ENCODE results near the gene SLC9A3. TPM values are rescaled to one million over a fixed set of nuclear protein-coding genes. Genes with fewer than 3 reads are reported as not detected.

SLC9A3 gene
- total RNA-seq, 1 donor = 1.8 TPM

DNA sequence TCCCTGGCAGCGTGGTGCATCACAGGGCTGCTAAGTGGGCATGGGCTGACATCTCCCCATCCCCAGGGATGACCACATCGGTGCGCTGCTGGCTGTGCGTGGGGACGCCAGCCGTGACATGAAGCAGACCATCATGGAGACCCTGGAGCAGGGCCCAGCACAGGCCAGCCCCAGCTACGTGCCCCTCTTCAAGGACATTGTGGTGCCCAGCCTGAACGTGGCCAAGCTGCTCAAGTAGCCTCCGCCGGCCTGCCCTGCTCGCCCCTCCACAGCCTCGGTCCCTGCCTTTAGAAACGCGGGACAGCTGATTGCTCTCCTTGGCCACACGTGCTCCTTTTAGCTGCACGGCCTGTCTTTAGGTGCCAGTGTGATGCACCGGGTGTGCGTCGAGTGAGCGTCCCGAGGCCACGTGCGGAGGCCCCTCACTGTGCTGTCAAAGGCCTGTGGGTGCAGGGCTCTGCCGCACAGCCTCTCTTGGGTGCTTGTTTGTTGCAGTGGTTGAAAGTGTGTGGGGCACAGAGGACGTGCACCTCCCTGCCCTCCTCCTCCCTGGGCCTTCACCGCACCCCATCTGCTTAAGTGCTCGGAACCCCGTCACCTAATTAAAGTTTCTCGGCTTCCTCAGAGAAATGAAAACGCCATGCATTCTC lies 57.5 kb downstream of the SLC9A3 start:
- no peak for DNase-seq (ENCODE audit: low read depth)
- TF ChIP-seq, protein P1, sequence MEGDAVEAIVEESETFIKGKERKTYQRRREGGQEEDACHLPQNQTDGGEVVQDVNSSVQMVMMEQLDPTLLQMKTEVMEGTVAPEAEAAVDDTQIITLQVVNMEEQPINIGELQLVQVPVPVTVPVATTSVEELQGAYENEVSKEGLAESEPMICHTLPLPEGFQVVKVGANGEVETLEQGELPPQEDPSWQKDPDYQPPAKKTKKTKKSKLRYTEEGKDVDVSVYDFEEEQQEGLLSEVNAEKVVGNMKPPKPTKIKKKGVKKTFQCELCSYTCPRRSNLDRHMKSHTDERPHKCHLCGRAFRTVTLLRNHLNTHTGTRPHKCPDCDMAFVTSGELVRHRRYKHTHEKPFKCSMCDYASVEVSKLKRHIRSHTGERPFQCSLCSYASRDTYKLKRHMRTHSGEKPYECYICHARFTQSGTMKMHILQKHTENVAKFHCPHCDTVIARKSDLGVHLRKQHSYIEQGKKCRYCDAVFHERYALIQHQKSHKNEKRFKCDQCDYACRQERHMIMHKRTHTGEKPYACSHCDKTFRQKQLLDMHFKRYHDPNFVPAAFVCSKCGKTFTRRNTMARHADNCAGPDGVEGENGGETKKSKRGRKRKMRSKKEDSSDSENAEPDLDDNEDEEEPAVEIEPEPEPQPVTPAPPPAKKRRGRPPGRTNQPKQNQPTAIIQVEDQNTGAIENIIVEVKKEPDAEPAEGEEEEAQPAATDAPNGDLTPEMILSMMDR (IDR thresholded peaks at IDR 0.05; ENCODE audit: insufficient read depth, low read length) = no peak
- no peak overlapping the region for H3K4me3 ChIP-seq (ENCODE audit: low read depth, low read length)

GRCh38 chr5:465591-466403 lies 58.5 kb downstream of the SLC9A3 start:
- no peak for DNase-seq (ENCODE audit: low read depth)
- TF ChIP-seq, protein P1 (IDR thresholded peaks at IDR 0.05; ENCODE audit: insufficient read depth, low read length) = no peak
- no peak overlapping the region for H3K4me3 ChIP-seq (ENCODE audit: low read depth, low read length)

GRCh38 chr5:464843-465590 lies 59.2 kb downstream of the SLC9A3 start:
- TF ChIP-seq, protein P1 (IDR thresholded peaks at IDR 0.05; ENCODE audit: insufficient read depth, low read length) = no peak
- DNase-seq (ENCODE audit: low read depth) = no peak
- H3K4me3 ChIP-seq (ENCODE audit: low read depth, low read length) = no peak overlapping the region

- no peak overlapping the region for H3K4me3 ChIP-seq (ENCODE audit: low read depth, low read length)
- TF ChIP-seq, protein P1 (IDR thresholded peaks at IDR 0.05; ENCODE audit: insufficient read depth, low read length) = no peak
Measured at GRCh38 chr5:464446-464842, 59.8 kb downstream of the SLC9A3 start.

DNA sequence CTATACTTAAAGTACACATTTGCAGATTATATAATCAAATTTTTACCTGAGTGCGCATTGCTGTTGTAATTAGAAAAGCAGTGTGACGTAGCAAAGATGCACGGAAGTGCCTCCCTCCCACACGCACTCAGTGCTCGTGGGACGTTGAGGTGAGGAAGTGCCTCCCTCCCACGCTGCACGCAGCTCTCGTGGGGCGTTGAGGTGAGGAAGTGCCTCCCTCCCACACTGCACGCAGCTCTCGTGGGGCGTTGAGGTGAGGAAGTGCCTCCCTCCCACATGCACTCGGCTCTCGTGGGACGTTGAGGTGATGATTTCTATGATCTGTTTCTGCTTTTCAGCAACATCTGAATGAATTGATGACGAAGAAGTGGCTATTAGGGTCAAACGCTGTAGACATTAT lies 60.3 kb downstream of the SLC9A3 start:
- TF ChIP-seq, protein P1 (IDR thresholded peaks at IDR 0.05; ENCODE audit: insufficient read depth, low read length) = no peak
- no peak overlapping the region for H3K4me3 ChIP-seq (ENCODE audit: low read depth, low read length)
- DNase-seq (ENCODE audit: low read depth) = no peak

More at GRCh38 chr5:464446-464842, 59.8 kb downstream of the SLC9A3 start:
- DNase-seq (ENCODE audit: low read depth) = no peak

- H3K4me3 ChIP-seq (ENCODE audit: low read depth, low read length) = no peak overlapping the region
- TF ChIP-seq, protein P1 (IDR thresholded peaks at IDR 0.05; ENCODE audit: insufficient read depth, low read length) = no peak
- DNase-seq (ENCODE audit: low read depth) = no peak
Measured at GRCh38 chr5:463301-463700, 60.9 kb downstream of the SLC9A3 start.
